DND-41 (cell line): ENCODE data around the gene PCGF5.

Source experiments
- ATAC-seq: fragments of 200-7000 bp; cut with Tn5 transposase; 3 replicates; pipeline ENCODE4 v1.9.1; 2021; ENCODE audit warnings: low read depth; ENCODE audit not compliant: insufficient read depth
- DNase-seq: peaks from one replicate; pipeline ENCODE4 v3.0.0-alpha.2; 2020
- H2AFZ ChIP-seq: 2 replicates; pipeline ENCODE4 v1.6.0; 2012; ENCODE audit warnings: low read depth, low read length
- H3K27ac ChIP-seq: 2 replicates; pipeline ENCODE4 v1.5.1; 2012; ENCODE audit warnings: low read length, inconsistent platforms
- H3K27me3 ChIP-seq: fragments of 200-600 bp; sonication (generic); 2 replicates; pipeline ENCODE4 v1.6.0; 2012; ENCODE audit warnings: low read length, mild to moderate bottlenecking, inconsistent platforms; ENCODE audit not compliant: insufficient read depth, poor library complexity
- H3K36me3 ChIP-seq: 2 replicates; pipeline ENCODE4 v1.5.1; 2012; ENCODE audit warnings: low read length, inconsistent platforms; ENCODE audit not compliant: insufficient read depth
- H3K4me1 ChIP-seq: 2 replicates; pipeline ENCODE4 v1.5.1; 2012; ENCODE audit warnings: mild to moderate bottlenecking, low read length; ENCODE audit not compliant: insufficient read depth
- H3K4me2 ChIP-seq: 2 replicates; pipeline ENCODE4 v1.6.0; 2012; ENCODE audit warnings: mild to moderate bottlenecking, moderate library complexity, low read length, inconsistent platforms; ENCODE audit not compliant: insufficient read depth
- H3K4me3 ChIP-seq, 2 experiments: fragments of 200-600 bp in 1 of 2; shearing (Covaris generic) in 1 of 2; 2 replicates each; pipeline ENCODE4 v1.5.1; 2012 to 2016; ENCODE audit warnings: inconsistent platforms in 2 of 2, low read length in 2 of 2, mild to moderate bottlenecking in 2 of 2, low read depth in 1 of 2, moderate library complexity in 1 of 2
- H3K79me2 ChIP-seq: 2 replicates; pipeline ENCODE4 v1.6.0; 2012; ENCODE audit warnings: low read length, inconsistent platforms; ENCODE audit not compliant: insufficient read depth
- H3K9ac ChIP-seq: 2 replicates; pipeline ENCODE4 v1.6.0; 2012; ENCODE audit warnings: low read depth, mild to moderate bottlenecking, inconsistent platforms, low read length, moderate library complexity
- H3K9me3 ChIP-seq: 2 replicates; pipeline ENCODE4 v1.5.1; 2012; ENCODE audit warnings: low read length, moderate library complexity, mild to moderate bottlenecking, inconsistent platforms; ENCODE audit not compliant: insufficient read depth, severe bottlenecking
- H4K20me1 ChIP-seq: 2 replicates; pipeline ENCODE4 v1.6.0; 2012; ENCODE audit warnings: low read length; ENCODE audit not compliant: insufficient read depth
- CTCF ChIP-seq: IDR thresholded peaks from 2 replicates; pipeline ENCODE4 v1.5.1; 2012; ENCODE audit warnings: borderline replicate concordance, low read length, moderate library complexity, mild to moderate bottlenecking; ENCODE audit not compliant: poor library complexity, severe bottlenecking; ENCODE audit errors: extremely low read depth
- EZH2 ChIP-seq: IDR thresholded peaks from 3 replicates; pipeline ENCODE4 v1.6.1; 2012; ENCODE audit warnings: borderline replicate concordance, low read depth, mild to moderate bottlenecking, moderate library complexity, low read length, inconsistent platforms; ENCODE audit not compliant: severe bottlenecking

Gene PCGF5

GRCh38 chr10:91219371-91220193 lies 881 bp upstream of the PCGF5 start:
- Histone ChIP-seq H3K36me3 (peaks cover 26% of the 10 kb centered on the region), H3K27ac (peak overlapping the region; percentile 73), H3K4me1 (peaks cover 45% of the 10 kb centered on the region), H3K9me3 (no peaks in the 10 kb centered on the region), H3K4me2 (peak overlapping the region; percentile 88), H3K27me3 (no peaks in the 10 kb centered on the region), H3K4me3 (peak overlapping the region; percentile 11 to 63; a peak in 2 of 4 replicates), H3K79me2 (peaks cover 93% of the 10 kb centered on the region), H3K9ac (peak overlapping the region; percentile 93), H4K20me1 (peaks cover 62% of the 10 kb centered on the region), H2AFZ (peak overlapping the region; percentile 51; the same call in 1 of the 2 replicates)
- no peak for DNase-seq
- TF ChIP-seq EZH2 (no peak), CTCF (no peak)
- no peak for ATAC-seq

GRCh38 chr10:91220954-91221675 lies 652 bp downstream of the PCGF5 start:
- Histone ChIP-seq H3K9me3 (no peaks in the 10 kb centered on the region), H2AFZ (peak overlapping the region; percentile 49; the same call in 1 of the 2 replicates), H3K27me3 (no peaks in the 10 kb centered on the region), H3K9ac (peak overlapping the region; percentile 93), H3K4me3 (peak overlapping the region; percentile 42 to 63), H3K4me2 (peak overlapping the region; percentile 88), H3K79me2 (peaks cover 93% of the 10 kb centered on the region), H3K27ac (peak overlapping the region; percentile 76), H3K36me3 (peaks cover 40% of the 10 kb centered on the region), H3K4me1 (peaks cover 59% of the 10 kb centered on the region), H4K20me1 (peaks cover 55% of the 10 kb centered on the region)
- TF ChIP-seq CTCF (no peak), EZH2 (no peak)
- DNase-seq (peak; percentile 48), ATAC-seq (peak; percentile 49)

GRCh38 chr10:91226093-91226492 lies 5.6 kb downstream of the PCGF5 start:
- Histone ChIP-seq H3K27ac (peak overlapping the region; percentile 57), H3K36me3 (peaks cover 85% of the 10 kb centered on the region), H3K27me3 (no peaks in the 10 kb centered on the region), H3K4me2 (peak overlapping the region; percentile 88), H3K79me2 (peaks cover 100% of the 10 kb centered on the region), H2AFZ (no peak overlapping the region), H3K4me1 (peaks cover 78% of the 10 kb centered on the region), H3K4me3 (peak overlapping the region in 1 of 2 experiments; percentile 49; a peak in 3 of 4 replicates), H3K9ac (peak overlapping the region; percentile 17), H3K9me3 (no peaks in the 10 kb centered on the region), H4K20me1 (peaks cover 54% of the 10 kb centered on the region; the same call in 1 of the 2 replicates)
- TF ChIP-seq CTCF = no peak
- no peak for TF ChIP-seq EZH2
- DNase-seq (no peak), ATAC-seq (no peak)
